CD4-positive, alpha-beta T cell treated with Interleukin-6 for 4 hours (primary cell): Measurements from ENCODE around the gene TMEM40.

Experiments used
- DNase-seq: peaks from one replicate; pipeline ENCODE4 v3.0.0-alpha.2; 2020; ENCODE audit warnings: mixed read lengths

TMEM40 gene

DNA sequence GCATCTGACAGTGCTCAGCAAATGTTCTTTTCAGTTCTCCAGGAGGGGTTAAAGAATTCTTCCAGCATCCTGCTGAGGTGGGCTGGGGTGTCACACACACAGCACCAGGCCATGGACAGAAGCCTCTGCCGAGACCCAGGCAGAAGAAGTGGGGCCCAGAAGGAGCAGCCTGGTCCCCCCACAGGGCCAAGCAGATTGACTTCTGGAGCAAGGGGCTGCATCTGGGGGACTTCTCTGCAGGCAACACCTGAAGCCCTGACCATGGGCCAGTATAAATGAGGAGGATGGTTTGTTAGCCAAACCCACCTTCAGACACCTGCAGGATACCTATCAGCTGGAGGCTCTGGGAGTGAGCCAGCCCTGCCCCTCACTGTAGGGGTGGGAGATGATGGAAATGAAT lies 16.2 kb upstream of the TMEM40 start:
- no peak for DNase-seq

DNA sequence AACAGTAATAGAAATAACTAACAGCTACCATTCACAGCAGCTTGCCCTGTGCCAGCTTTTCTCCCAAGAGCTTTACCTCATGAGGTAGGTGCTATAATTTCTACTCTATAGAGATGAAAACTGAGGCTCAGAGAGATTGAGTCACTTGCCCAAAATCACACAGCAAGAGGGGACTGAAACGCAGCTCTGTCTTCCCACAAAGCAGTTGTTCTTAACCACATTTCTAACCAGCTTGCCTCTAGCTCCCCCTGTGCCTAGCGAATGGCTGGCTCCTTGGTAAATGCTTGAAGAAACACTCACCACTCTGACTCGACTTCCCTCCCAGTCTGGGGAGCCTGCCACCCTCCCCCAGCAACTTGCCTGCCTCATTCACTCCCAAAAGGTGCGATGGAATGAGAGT lies 15.6 kb upstream of the TMEM40 start:
- no peak for DNase-seq

DNA sequence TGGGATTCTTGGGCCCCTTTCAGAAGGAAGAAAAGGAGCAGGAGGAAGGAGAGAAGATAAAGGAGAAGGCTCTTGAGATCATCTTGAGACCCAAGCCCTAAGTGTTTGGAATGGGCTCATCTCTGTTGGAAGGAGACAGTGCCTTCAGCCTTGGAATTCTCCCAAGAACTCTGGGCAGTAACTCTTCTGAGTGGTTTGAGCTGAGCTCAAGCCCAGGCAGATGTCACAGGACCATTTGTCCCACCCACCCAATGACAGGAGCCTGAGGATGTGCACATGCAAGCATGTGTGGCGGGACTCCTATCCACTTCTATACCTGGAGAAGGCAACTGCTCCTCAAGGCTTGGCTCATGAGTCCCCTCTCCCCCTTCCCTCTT lies 14.6 kb upstream of the TMEM40 start:
- DNase-seq: no peak

DNA sequence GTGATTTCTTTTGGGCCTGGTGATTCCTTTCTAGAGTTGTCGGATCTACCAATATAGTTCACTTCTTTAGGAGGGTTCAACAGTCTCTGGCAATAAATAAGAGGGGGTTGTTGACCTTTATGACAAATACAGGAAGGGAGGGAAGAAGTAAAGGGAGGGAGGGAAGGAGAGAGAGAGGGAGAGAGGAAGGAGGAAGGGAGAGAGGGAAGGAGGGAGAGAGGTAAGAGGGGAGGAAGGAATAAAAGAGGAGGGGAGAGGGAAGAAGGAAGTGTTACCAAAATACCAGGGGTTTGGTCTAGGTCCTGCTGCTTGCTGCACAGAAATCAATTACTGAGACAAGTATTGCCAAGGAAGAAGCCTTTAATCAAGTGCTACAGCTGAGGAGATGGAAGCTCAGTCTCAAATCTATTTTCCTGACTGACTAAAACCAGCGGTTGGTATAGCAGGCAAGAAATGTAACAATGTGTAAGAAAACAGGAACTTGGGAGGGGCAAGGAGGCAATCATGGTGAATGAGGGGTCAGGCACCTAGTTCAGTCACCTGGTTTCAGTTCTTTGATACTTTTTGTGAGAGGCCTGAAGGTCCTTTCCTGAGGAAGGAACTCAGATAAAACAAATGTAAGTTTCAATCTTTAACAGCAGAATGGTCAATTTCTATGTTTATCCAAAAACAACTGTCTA lies 14.1 kb upstream of the TMEM40 start:
- DNase-seq: no peak

DNA sequence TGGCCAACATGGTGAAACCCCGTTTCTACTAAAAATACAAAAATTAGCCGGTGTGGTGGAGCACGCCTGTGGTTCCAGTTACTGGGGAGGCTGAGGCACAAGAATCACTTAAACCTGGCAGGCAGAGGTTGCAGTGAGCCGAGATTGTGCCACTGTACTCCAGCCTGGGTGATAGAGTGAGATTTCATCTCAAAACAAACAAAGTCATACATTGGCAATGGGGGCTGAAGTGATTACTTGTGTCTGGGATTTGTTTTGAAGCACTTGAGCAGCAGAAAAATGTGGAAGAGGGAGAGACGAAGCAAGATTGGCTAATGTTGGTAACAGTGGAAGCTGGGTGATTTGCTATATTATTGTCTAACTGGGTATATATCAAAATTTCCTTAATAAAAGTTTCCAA lies 13.4 kb upstream of the TMEM40 start:
- no peak for DNase-seq

DNA sequence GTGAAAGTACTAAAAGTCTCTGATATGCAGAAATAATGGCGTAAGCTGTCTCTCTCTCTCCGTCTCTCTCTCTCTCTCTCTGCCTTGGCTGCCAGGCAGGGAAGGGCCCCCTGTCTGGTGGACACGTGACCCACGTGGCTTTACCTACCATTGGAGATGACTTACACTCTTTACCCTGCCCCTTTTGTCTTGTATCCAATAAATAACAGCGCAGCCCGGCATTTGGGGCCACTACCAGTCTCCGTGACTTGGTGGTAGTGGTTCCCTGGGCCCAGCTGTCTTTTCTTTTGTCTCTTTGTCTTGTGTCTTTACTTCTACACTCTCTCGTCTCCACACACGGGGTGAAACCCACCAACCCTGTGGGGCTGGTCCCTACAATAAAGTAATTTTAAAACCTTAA lies 12.2 kb upstream of the TMEM40 start:
- no peak for DNase-seq

DNA sequence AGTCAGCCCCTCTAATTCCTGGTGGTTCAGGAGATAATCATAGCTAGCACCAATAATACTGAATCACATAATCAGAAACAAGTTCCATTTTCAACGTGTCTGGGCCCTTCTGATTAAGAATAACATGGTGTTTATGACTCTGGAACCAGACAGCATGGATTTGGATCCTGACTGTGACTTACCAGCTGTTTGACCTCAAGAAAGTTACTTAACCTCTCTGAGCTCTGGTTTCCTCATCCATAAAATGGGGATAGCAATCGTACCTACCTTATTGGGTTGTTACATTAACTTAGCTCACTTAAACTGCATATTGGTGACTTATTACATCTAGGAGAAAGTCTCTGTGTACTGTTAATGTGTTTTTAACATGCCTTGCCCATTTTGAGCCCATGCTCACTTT lies 10.7 kb upstream of the TMEM40 start:
- no peak for DNase-seq

DNA sequence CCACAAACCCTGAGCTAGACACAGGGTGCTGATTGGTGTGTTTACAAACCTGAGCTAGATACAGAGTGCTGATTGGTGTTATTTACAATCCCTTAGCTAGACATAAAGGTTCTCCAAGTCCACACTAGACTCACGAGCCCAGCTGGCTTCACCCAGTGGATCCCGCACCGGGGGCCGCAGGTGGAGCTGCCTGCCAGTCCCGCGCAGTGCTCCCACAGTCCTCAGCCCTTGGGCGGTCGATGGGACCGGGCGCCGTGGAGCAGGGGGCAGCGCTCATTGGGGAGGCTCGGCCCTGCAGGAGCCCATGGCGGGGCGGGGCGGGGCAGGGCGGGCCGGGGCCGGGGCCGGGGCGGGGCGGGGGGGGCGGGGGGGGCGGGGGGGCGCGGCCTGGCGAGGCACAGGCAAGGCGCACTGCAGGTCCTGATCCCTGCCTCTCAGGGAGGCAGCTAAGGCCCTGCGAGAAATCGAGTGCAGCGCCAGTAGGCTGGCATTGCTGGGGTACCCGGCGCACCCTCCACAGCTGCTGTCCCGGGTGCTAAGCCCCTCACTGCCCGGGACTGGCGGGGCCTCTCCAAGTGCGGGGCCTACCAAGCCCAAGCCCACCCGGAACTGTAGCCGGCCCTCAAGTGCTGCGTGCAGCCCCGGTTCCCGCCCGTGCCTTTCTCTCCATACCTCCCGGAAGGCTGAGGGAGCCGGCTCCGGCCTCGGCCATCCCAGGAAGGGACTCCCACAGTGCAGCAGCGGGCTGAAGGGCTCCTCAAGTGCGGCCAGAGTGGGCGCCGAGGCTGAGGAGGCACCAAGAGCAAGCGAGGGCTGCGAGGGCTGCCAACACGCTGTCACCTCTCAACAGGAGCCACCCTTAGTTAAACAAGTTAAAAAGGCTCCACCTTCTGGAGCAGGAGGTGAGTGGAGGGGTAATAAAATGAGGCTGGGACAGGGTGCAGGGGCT lies 9.8 kb upstream of the TMEM40 start:
- no peak for DNase-seq

DNA sequence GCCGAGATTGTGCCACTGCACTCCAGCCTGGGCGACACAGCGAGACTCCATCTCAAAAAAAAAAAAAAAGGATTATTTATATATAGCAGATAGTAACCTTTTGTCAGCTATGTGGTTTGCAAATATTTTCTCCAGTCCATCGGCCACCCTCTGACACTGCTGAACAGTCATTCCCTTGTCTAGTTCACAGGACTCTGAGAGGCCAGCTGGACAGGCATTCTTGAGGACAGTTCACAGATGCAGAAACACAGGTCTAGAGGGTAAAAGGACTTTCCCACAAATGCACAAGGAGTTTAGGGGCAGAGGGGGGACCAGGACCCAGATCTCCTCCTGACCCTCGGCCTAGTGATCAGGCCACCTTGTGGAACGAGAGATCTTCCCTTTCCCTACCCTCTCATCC lies 7.5 kb upstream of the TMEM40 start:
- no peak for DNase-seq

DNA sequence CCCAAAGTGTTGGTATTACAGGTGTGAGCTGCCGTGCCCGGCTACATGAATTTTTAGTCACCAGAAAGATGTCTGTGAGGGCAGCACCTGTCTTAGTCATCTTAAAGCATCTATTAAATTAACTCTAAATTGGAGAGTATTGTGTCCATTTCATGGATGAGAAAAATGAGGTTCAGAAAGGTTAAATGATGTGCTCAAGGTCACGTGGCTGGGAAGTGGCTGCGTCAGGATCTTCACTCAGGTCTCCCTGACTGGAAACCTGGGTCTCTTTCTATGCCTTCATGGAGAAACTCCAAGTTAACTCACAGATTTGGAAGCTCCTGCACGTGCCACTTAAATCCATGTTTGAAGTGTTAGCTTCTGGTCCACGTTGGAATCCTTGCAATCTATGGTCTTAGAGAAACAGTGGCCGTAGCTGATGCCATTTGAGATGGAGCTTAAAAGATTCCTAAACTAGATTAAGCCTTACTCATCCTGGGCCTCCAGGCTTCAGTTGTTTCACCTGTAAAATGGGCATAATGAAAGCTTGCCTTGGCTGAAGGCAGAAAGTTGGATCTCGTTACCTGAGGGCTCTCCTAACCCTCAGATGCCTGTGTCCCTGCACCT lies 5.2 kb upstream of the TMEM40 start:
- no peak for DNase-seq

DNA sequence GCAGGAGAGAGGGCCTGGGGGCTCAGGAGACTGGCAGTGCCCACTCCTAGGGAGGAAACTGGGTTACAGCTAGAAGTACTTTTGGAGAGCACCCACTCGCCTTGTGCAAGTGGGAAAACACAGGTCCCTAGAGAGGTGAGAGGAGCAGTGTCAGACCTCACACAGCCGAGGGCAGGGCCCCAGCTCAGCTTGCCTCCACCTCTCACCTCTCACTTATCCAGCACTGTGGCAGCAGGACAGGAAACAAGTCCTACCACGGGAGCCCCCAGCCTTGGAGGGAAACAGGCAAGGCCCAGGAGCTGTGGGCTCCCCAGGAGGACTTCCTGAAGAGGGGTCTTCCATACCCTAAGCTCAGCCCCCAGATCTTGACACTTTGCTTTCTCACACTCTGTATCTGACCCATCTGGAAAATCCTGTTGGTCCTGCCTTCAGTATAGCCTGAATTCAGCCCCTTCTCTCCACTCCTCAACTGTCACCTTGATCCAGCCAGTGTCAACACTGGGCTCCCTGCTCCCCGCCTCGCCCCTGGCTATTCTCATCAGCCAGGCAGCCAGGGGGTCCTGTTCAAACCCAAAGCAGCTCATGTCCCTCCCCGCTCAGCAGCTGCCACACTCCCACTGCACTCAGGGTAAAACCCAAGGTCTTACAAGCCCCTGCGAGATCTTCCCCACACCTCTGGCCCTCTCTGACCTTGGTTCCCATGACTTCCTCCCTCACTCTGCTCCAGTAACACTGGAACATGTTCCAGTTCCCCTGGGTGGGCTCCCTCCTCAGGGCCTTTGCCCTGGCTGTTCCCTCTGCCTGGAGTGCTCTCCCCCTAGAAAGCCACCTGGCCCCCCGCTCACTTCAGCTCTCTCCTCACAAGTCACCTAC lies 870 bp upstream of the TMEM40 start:
- no peak for DNase-seq

DNA sequence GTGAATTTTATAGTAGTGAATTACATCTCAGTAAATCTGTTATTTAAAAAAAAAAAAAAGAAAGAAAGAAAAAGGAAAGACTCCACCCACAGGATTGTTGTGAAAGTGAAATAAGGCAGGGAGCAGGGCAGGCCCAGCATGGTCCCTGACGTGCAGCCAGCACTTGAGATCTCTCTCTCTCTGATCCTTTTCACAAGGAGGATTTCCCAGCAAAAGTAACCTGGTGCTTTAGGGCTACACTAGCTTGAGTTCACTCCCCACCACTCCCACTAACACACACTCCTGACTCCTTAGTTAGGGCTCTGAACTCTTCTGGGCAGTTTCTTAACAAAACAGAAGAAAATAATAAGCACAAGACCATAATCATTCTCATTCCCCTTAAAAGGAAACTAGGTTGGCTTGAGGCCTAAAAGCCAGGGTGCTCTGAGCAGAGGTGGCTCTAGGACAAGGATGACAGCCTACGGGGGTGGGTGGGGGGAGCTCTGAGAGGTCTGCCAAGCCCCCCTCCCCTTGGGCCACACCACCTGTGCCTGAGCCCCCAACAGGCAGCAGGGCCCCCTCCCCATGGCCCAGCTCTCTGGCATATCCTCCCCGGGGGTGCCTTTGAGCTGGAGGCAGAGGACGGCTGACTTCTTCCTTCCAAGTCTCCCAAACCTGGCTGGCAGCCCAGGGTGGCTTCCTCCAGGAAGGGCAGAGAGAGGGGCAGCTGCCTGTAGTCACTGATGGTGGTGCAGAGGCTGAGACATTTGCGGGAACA lies 856 bp downstream of the TMEM40 start:
- DNase-seq: no peak

DNA sequence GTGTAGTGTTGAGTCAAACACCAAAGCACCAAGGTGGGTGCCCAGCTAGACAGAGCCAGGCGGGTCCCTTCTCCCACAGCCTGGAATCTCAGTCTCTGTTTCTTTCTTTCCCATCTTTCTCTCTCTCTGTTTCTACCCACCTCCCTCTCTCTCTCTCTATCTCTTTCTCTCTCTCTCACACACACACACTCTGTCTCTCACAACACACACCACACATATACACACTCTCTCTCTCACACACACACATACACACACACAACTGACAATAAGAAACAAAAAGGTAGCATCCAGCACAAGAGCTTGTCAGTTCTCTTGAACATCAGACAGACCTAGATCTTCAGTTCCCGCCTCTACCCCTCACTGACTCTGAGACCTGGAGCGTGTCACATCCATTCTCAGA lies 2.4 kb downstream of the TMEM40 start:
- DNase-seq: no peak

DNA sequence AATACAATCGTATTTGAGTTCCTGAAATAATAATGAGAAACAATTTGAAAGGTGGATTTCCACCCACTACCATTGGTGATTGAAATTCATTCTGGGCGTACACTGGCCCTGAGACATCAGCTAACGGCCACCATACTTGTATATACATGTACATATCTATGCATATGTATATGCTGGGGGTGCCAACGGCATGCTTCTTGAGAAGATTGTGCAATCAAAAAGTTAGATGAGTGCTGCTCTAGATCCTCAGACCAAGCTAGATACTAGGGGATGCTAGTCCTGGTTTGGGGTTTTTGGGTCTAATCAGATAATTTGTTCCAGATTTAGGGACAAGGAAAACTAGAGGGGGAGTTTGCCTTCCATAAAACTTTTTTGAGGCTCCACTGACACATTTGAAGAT lies 2.9 kb downstream of the TMEM40 start:
- DNase-seq: no peak

DNA sequence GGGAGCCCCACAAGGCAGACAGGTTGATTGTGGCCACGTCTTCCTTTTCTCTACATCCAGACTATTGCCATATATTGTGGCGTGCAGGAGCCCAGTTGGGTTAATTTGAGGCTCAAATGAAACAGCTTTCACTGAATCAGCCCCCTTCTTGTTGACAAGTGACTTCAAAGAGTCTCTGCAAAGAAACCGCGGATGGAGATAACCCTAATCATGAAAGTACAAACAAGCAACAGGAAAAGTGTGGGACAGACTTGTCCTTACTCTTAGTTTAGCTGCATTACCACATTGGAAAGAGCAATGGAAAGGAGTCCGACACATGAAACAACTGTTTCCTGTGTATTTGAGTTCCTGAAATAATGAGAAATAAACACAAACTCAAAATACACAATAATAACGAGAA lies 3.3 kb downstream of the TMEM40 start:
- no peak for DNase-seq

DNA sequence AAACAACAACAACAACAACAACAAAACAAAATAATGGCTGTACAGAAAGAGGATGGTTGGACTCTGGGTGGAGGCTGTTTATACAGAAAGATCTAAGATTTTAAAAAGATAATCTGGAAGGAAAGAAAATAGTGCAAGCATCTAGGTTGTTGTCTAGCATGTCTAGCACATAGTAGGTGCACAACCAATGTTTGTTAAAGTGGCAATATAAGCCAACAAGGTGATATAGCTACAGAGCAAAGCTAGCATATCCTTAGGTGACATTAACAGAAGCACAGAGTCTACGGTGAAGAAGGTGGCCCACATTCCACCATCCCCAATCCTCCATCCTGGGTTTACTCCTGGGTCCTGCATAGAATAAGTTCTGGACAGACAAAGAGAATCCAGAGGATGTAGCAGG lies 4.7 kb downstream of the TMEM40 start:
- DNase-seq: no peak

DNA sequence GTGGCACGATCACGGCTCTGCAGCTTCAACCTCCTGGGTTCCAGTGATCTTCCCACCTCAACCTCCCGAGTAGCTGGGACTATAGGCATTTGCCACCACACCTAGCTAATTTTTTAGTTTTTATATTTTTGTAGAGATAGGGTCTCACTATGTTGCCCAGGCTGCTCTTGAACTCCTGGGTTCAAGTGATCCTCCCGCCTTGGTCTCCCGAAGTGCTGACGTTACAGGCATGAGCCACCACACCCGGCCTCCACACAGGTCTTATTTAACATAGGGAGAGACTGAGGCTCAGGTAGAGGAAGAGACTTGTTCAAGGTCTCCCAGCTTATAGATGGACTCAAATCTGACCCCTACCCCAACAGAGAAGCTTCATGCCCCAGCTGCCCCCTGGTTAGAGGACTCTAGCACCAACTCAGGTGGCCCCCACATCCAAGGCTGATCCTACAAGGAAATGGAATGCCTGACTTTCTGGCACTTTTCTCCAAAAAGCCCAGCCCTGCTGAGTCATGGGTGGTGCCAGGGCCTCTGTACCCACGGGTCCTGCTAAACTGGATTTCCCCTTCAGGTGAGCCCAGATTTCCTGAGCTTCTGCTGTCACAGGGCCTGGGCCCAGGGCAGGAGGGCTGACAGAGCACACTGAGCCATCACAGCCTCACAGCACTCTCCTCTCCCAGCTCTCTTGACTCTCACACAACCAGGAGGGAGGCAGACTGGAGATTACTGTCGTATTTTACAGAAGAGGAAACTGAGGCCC lies 5.6 kb downstream of the TMEM40 start:
- DNase-seq: no peak

DNA sequence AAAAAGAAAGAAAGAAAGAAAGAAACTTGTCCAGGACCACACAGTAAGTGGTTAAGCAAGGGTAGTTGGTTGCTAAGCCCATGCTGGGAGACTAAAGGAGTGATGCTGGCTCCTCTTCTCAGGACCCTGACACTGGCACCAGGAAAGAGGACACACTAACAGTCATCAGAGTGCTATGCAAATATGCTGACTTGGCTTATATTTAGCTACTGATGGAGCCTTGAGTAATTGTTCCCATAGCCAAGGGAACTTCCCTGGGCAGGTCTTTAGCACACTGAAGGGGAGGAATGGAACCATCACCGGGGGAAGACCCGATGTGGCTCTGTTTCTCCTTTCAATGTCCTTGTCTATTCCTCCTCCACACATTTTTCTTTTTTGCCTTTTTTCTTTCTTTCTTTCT lies 6.2 kb downstream of the TMEM40 start:
- no peak for DNase-seq

DNA sequence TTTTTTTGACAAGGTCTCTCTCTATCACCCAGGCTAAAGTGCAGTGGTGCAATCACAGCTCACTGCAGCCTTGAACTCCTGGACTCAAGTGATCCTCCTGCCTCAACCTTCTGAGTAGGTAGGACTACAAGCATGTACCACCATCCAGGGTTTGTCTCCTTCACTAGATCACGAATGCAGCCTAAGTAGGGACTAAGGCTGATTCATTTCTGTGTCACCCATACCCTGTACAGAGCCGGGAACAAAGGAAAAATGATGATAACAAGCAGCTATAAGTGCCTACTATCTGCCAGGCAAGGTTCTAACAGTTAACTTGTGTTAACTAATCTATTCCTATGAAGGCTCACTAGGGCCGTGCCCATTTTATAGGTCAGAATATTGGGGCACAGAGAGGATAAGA lies 7.0 kb downstream of the TMEM40 start:
- DNase-seq: no peak

DNA sequence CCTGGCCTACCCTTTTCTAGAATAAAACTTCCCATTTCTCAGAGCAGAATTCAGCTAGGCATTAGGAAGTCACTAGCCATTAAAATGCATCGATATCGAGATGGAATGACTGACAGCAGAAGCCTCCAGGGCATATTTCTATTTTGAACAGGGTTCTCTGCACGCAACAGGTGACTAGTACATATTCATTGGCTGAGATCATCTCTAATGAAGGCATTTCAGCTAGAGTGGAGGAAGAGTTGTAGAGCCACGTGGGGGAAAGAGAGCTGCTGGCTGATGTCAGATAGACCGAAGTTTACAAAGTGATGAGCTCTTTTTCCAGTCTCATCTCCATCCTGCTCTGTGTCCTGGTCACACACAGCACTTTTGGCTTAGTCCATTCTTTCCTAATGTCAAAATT lies 7.5 kb downstream of the TMEM40 start:
- no peak for DNase-seq

DNA sequence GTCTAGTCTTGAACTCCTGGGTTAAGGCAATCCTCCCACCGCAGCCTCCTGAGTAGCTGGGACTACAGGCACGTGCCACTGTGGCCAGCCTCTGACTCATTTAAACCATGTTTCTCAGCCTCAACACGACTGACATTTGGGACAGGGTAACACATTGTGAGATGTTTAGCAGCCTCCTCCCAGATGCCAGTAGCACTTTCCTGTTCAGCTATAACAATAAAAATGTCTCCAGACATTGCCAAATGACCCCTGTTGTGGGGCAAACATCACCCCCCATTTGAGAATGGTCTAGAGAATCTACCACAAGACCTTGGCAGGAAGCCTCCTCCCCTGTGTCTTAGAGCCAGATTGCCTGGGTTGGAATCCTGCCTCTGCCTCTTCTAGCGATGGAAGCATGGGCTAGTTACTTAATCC lies 8.4 kb downstream of the TMEM40 start:
- DNase-seq: no peak

DNA sequence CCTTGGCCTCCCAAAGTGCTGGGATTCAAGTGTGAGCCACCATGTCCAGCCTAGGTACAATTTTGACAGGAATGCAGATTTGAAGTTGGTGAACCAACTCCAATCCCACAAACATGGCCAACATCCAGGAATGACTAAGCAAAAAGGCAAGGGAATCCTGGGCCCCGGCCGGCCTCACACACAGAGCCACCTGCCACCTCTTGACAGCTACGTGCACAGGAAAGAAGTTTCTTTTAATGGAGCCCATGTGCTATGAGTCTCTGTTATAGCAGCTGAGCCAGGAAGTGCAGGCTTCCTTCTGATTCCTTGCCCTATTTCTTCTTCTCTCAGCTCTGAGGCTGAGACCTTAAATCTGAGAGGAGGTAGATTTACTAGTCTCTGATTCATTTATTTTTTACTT lies 8.8 kb downstream of the TMEM40 start:
- DNase-seq: no peak
